SK-N-SH treated with all-trans-retinoic acid at 6 μM for 48 hours (cell line): ENCODE data around the gene HOXB4.

ENCODE experiments used
- CREB5 ChIP-seq: fragments of 250-450 bp; sonication (Bioruptor Pico); IDR thresholded peaks from 2 replicates; pipeline ENCODE4 v1.5.1; 2020; ENCODE audit warnings: low read depth, mild to moderate bottlenecking, moderate library complexity
- ESRRG ChIP-seq: fragments of 250-450 bp; sonication (Bioruptor Pico); IDR thresholded peaks from 2 replicates; pipeline ENCODE4 v1.6.1; 2021; ENCODE audit warnings: mild to moderate bottlenecking
- GLIS3 ChIP-seq: fragments of 250-450 bp; sonication (Bioruptor Pico); IDR thresholded peaks from 2 replicates; pipeline ENCODE4 v1.5.0; 2020; ENCODE audit warnings: mild to moderate bottlenecking, moderate library complexity
- ISL1 ChIP-seq: fragments of 250-450 bp; sonication (Bioruptor Pico); IDR thresholded peaks from 2 replicates; pipeline ENCODE4 v2.1.2; 2022; ENCODE audit warnings: mild to moderate bottlenecking, moderate library complexity
- OSR1 ChIP-seq: fragments of 250-450 bp; sonication (Bioruptor Pico); IDR thresholded peaks from 2 replicates; pipeline ENCODE4 v1.8.0; 2022; ENCODE audit warnings: moderate library complexity, mild to moderate bottlenecking, inconsistent platforms
- PATZ1 ChIP-seq: fragments of 250-450 bp; sonication (Bioruptor Pico); IDR thresholded peaks from 2 replicates; pipeline ENCODE4 v1.8.0; 2020; ENCODE audit warnings: mild to moderate bottlenecking, moderate library complexity, borderline replicate concordance
- RARB ChIP-seq: fragments of 250-450 bp; sonication (Bioruptor Pico); IDR thresholded peaks from 2 replicates; pipeline ENCODE4 v1.8.0; 2021; ENCODE audit warnings: mild to moderate bottlenecking, moderate library complexity
- TSHZ2 ChIP-seq: fragments of 250-450 bp; sonication (Bioruptor Pico); IDR thresholded peaks from 2 replicates; pipeline ENCODE4 v1.5.0; 2020; ENCODE audit warnings: mild to moderate bottlenecking, moderate library complexity
- ZFP3 ChIP-seq: fragments of 250-450 bp; sonication (Bioruptor Pico); IDR thresholded peaks from 2 replicates; pipeline ENCODE4 v1.5.0; 2020; ENCODE audit warnings: mild to moderate bottlenecking, moderate library complexity
- ZNF70 ChIP-seq: fragments of 450-650 bp; formaldehyde crosslinking; IDR thresholded peaks from 2 replicates; pipeline ENCODE4 v1.5.0; 2020; ENCODE audit warnings: mild to moderate bottlenecking, moderate library complexity
- TF ChIP-seq, protein P1 (sequence below): fragments of 250-450 bp; sonication (Bioruptor Pico); IDR thresholded peaks from 2 replicates; pipeline ENCODE4 v1.8.0; 2021; ENCODE audit warnings: low read depth, mild to moderate bottlenecking, moderate library complexity, borderline replicate concordance
- TF ChIP-seq, protein P2 (sequence below): fragments of 250-450 bp; sonication (Bioruptor Pico); IDR thresholded peaks from 2 replicates; pipeline ENCODE4 v1.5.1; 2021; ENCODE audit warnings: mild to moderate bottlenecking, moderate library complexity

- TF ChIP-seq CREB5 (CRISPR knock-in tag) (no peak), ZNF70 (no peak), PATZ1 (no peak), RARB (CRISPR knock-in tag) (no peak), GLIS3 (CRISPR knock-in tag) (no peak), ESRRG (CRISPR knock-in tag) (no peak), ISL1 (CRISPR knock-in tag) (no peak), OSR1 (CRISPR knock-in tag) (no peak), ZFP3 (CRISPR knock-in tag) (no peak), TSHZ2 (CRISPR knock-in tag) (no peak)
- TF ChIP-seq, protein P1, sequence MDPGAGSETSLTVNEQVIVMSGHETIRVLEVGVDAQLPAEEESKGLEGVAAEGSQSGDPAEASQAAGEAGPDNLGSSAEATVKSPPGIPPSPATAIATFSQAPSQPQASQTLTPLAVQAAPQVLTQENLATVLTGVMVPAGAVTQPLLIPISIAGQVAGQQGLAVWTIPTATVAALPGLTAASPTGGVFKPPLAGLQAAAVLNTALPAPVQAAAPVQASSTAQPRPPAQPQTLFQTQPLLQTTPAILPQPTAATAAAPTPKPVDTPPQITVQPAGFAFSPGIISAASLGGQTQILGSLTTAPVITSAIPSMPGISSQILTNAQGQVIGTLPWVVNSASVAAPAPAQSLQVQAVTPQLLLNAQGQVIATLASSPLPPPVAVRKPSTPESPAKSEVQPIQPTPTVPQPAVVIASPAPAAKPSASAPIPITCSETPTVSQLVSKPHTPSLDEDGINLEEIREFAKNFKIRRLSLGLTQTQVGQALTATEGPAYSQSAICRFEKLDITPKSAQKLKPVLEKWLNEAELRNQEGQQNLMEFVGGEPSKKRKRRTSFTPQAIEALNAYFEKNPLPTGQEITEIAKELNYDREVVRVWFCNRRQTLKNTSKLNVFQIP, result no peak
- TF ChIP-seq, protein P2, sequence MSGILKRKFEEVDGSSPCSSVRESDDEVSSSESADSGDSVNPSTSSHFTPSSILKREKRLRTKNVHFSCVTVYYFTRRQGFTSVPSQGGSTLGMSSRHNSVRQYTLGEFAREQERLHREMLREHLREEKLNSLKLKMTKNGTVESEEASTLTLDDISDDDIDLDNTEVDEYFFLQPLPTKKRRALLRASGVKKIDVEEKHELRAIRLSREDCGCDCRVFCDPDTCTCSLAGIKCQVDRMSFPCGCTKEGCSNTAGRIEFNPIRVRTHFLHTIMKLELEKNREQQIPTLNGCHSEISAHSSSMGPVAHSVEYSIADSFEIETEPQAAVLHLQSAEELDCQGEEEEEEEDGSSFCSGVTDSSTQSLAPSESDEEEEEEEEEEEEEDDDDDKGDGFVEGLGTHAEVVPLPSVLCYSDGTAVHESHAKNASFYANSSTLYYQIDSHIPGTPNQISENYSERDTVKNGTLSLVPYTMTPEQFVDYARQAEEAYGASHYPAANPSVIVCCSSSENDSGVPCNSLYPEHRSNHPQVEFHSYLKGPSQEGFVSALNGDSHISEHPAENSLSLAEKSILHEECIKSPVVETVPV (CRISPR knock-in tag), result no peak
Observed at GRCh38 chr17:48556576-48557401, 21.4 kb downstream of the HOXB4 start.
